ENCODE data around the gene ZDHHC7.
"Not testable (repeated sequence)": the region's sequence is repeated elsewhere in the genome, so short reads cannot be mapped to it uniquely, and the experiment has no call there.

The ZDHHC7 gene

GRCh38 chr16:85010931-85011845 is at the start of gene ZDHHC7:
Gene ZDHHC7, minus strand, starts transcription at chr16:85011535. Its CDS starts 20,917 bp downstream, at chr16:84990618.
- DNase-seq (ENCODE audit: low read depth), result peak; percentile 85

- no peak for DNase-seq (ENCODE audit: low read depth)
Observed at GRCh38 chr16:85058909-85059308, 47.6 kb upstream of the ZDHHC7 start.

- DNase-seq (ENCODE audit: low read depth), result no peak
Observed at GRCh38 chr16:85057948-85058347, 46.6 kb upstream of the ZDHHC7 start.

- no peak for DNase-seq (ENCODE audit: low read depth)
Observed at GRCh38 chr16:85057212-85057889, 46.0 kb upstream of the ZDHHC7 start.

- peak; percentile 35 for DNase-seq (ENCODE audit: low read depth)
Observed at GRCh38 chr16:85056211-85056748, 44.9 kb upstream of the ZDHHC7 start.

GRCh38 chr16:85055493-85056210 is 44.3 kb upstream of the ZDHHC7 start:
- DNase-seq (ENCODE audit: low read depth), result peak; percentile 80

GRCh38 chr16:85054948-85055492 is 43.7 kb upstream of the ZDHHC7 start:
- DNase-seq (ENCODE audit: low read depth), result no peak

- not testable (repeated sequence) for DNase-seq (ENCODE audit: low read depth)
Observed at GRCh38 chr16:85054321-85054720, 43.0 kb upstream of the ZDHHC7 start.

- peak; percentile 62 for DNase-seq (ENCODE audit: low read depth)
Observed at GRCh38 chr16:85052536-85052935, 41.2 kb upstream of the ZDHHC7 start.

GRCh38 chr16:85051683-85052082 is 40.3 kb upstream of the ZDHHC7 start:
- DNase-seq (ENCODE audit: low read depth), result no peak

- no peak for DNase-seq (ENCODE audit: low read depth)
Observed at GRCh38 chr16:85051067-85051581, 39.8 kb upstream of the ZDHHC7 start.

- DNase-seq (ENCODE audit: low read depth), result no peak
Observed at GRCh38 chr16:85049706-85050305, 38.5 kb upstream of the ZDHHC7 start.

GRCh38 chr16:85048921-85049562 is 37.7 kb upstream of the ZDHHC7 start:
- no peak for DNase-seq (ENCODE audit: low read depth)

- DNase-seq (ENCODE audit: low read depth), result no peak
Observed at GRCh38 chr16:85047867-85048455, 36.6 kb upstream of the ZDHHC7 start.

- no peak for DNase-seq (ENCODE audit: low read depth)
Observed at GRCh38 chr16:85046931-85047866, 35.9 kb upstream of the ZDHHC7 start.

- DNase-seq (ENCODE audit: low read depth), result no peak
Observed at GRCh38 chr16:85046472-85046916, 35.2 kb upstream of the ZDHHC7 start.

- DNase-seq (ENCODE audit: low read depth), result no peak
Observed at GRCh38 chr16:85045641-85046471, 34.5 kb upstream of the ZDHHC7 start.

GRCh38 chr16:85045077-85045476 is 33.7 kb upstream of the ZDHHC7 start:
- DNase-seq (ENCODE audit: low read depth), result no peak
